CD14-positive monocyte (primary cell): ENCODE measurements around the gene AP1S1. TPM values are rescaled to one million over a fixed set of nuclear protein-coding genes. Genes with fewer than 3 reads are reported as not detected.

Source experiments
- DNase-seq, 3 donors: peaks; one replicate each; pipeline ENCODE4 v3.0.0-alpha.2; 2011 to 2022
- H2AFZ ChIP-seq: 2 replicates; pipeline ENCODE4 v1.6.0; 2012; ENCODE audit warnings: mild to moderate bottlenecking, low read depth, low read length, inconsistent platforms; ENCODE audit not compliant: insufficient read depth, poor library complexity, severe bottlenecking
- H3K27ac ChIP-seq, 2 donors: 1 replicate in 1 of 2; 2 replicates in 1 of 2; pipeline ENCODE4 v1.5.1; 2012 to 2013; ENCODE audit warnings: low read length in 2 of 2, control low read depth in 1 of 2, inconsistent platforms in 1 of 2, low read depth in 1 of 2, mild to moderate bottlenecking in 1 of 2
- H3K27me3 ChIP-seq, 2 donors: one replicate each; pipeline versions ENCODE4 v1.6.0 to v1.6.1; 2011 to 2013; ENCODE audit warnings: low read length in 2 of 2; ENCODE audit not compliant: control insufficient read depth in 2 of 2, insufficient read depth in 2 of 2
- H3K36me3 ChIP-seq, 2 donors: replicated peaks in 1 of 2; 1 replicate in 1 of 2; 2 replicates in 1 of 2; pipeline versions ENCODE4 v1.5.1 to v1.6.1; 2012 to 2013; ENCODE audit warnings: low read length in 2 of 2, control low read depth in 1 of 2, inconsistent platforms in 1 of 2, mild to moderate bottlenecking in 1 of 2; ENCODE audit not compliant: insufficient read depth in 2 of 2, control insufficient read depth in 1 of 2
- H3K4me1 ChIP-seq, 2 donors: 1 replicate in 1 of 2; 2 replicates in 1 of 2; pipeline versions ENCODE4 v1.5.1 to v1.6.1; 2012 to 2013; ENCODE audit warnings: low read length in 2 of 2, control low read depth in 1 of 2, inconsistent platforms in 1 of 2, mild to moderate bottlenecking in 1 of 2, moderate library complexity in 1 of 2; ENCODE audit not compliant: insufficient read depth in 2 of 2, control insufficient read depth in 1 of 2
- H3K4me2 ChIP-seq: replicated peaks from 2 replicates; pipeline ENCODE3; 2012; ENCODE audit warnings: low read length, moderate library complexity, mild to moderate bottlenecking; ENCODE audit not compliant: poor library complexity, severe bottlenecking; ENCODE audit errors: extremely low read depth
- H3K4me3 ChIP-seq, 3 experiments: fragments of 200-600 bp in 1 of 3; sonication (generic) in 1 of 3; replicated peaks in 1 of 3; 1 replicate in 2 of 3; 2 replicates in 1 of 3; pipeline ENCODE4 v1.5.1; 2011 to 2013; ENCODE audit warnings: low read length in 3 of 3, mild to moderate bottlenecking in 3 of 3, control low read depth in 2 of 3, low read depth in 2 of 3, inconsistent platforms in 1 of 3, moderate library complexity in 1 of 3
- H3K79me2 ChIP-seq: 2 replicates; pipeline ENCODE4 v1.6.0; 2012; ENCODE audit warnings: mild to moderate bottlenecking, control low read depth, inconsistent platforms, low read length, moderate library complexity; ENCODE audit not compliant: insufficient read depth
- H3K9ac ChIP-seq: 2 replicates; pipeline ENCODE4 v1.6.0; 2017; ENCODE audit warnings: low read length, mild to moderate bottlenecking; ENCODE audit not compliant: insufficient read depth, poor library complexity, severe bottlenecking
- H3K9me3 ChIP-seq, 2 donors: replicated peaks in 1 of 2; 1 replicate in 1 of 2; 2 replicates in 1 of 2; pipeline versions ENCODE4 v1.5.1 to v1.6.1; 2012 to 2013; ENCODE audit warnings: low read length in 2 of 2, control low read depth in 1 of 2; ENCODE audit not compliant: control insufficient read depth in 1 of 2, insufficient read depth in 1 of 2
- H4K20me1 ChIP-seq: 2 replicates; pipeline ENCODE4 v1.6.0; 2012; ENCODE audit warnings: mild to moderate bottlenecking, low read length, control low read depth, moderate library complexity; ENCODE audit not compliant: insufficient read depth
- H3K27ac Mint-ChIP-seq, 7 donors: one replicate each; pipeline ENCODE4 v1.8.0; 2020; ENCODE audit warnings: mild to moderate bottlenecking in 7 of 7, mixed read lengths in 7 of 7, moderate library complexity in 6 of 7, inconsistent platforms in 2 of 7
- H3K27me3 Mint-ChIP-seq, 3 donors: one replicate each; pipeline ENCODE4 v1.8.0; 2021 to 2022; ENCODE audit warnings: low read depth in 3 of 3, mild to moderate bottlenecking in 3 of 3, mixed read lengths in 3 of 3, moderate library complexity in 3 of 3, inconsistent platforms in 1 of 3
- H3K36me3 Mint-ChIP-seq, 2 donors: one replicate each; pipeline ENCODE4 v1.8.0; 2020; ENCODE audit warnings: mixed read lengths in 2 of 2, inconsistent platforms in 1 of 2, mild to moderate bottlenecking in 1 of 2
- H3K4me1 Mint-ChIP-seq: one replicate; pipeline ENCODE4 v1.8.0; 2020; ENCODE audit warnings: mild to moderate bottlenecking, mixed read lengths
- H3K4me3 Mint-ChIP-seq, 2 donors: one replicate each; pipeline ENCODE4 v1.8.0; 2020; ENCODE audit warnings: mild to moderate bottlenecking in 2 of 2, mixed read lengths in 2 of 2, moderate library complexity in 1 of 2
- H3K9me3 Mint-ChIP-seq, 7 donors: one replicate each; pipeline ENCODE4 v1.8.0; 2020 to 2022; ENCODE audit warnings: mixed read lengths in 7 of 7, mild to moderate bottlenecking in 6 of 7, moderate library complexity in 6 of 7, inconsistent platforms in 2 of 7
- WGBS: methylation state at CpG from one replicate; pipeline ENCODE4 v1.1.5; 2013; ENCODE audit warnings: missing lambda C conversion rate; ENCODE audit not compliant: insufficient coverage; 5-methylcytosine and 5-hydroxymethylcytosine counted together
- intact Hi-C, 2 donors: fragments of 100-400 bp; cut with micrococcal nuclease; formaldehyde crosslinking; loops; one replicate each; pipeline versions ENCODE4 v1.15.0 to v1.15.1; 2023
- polyA plus RNA-seq, 3 donors: library from polyadenylated mRNA; depleted of rRNA in 1 of 3; unstranded in 2 of 3; stranded (reverse) in 1 of 3; fragments of 300-500 nt in 2 of 3; fragments of >200 nt in 1 of 3; fragmentation: Illumina TruSeq in 2 of 3; gene quantifications; 1 replicate in 2 of 3; 2 replicates in 1 of 3; pipeline ENCODE4 v1.2.3, GENCODE V29; 2012 to 2021
- TF ChIP-seq, protein P1 (sequence below): fragments of 200-600 bp; IDR thresholded peaks from one replicate; pipeline ENCODE4 v1.8.0; 2022; ENCODE audit warnings: antibody characterized with exemption, mild to moderate bottlenecking

Gene AP1S1
- polyA plus RNA-seq, 3 donors, result 10.1 to 21.3 (median 10.9) TPM

DNA sequence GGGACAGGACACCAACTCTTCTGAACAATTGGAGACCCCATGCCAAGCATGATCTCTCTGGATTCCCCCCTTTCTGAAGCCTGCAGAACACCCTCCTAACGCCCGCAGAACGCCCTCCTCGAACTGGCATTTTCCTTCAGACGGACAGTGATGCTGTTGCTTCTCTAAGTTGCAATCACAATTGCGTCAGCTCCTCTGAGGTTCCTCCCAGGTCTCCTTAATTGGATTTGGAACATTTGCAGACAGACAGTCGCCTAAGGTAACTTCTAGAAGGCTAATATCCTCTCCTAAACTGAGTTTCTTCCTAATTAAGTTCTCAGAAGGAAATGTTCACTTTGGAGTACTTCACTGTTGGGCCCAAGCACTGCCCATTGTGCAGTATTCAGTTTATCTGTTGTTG, 47.9 kb upstream of the AP1S1 start:
- Histone ChIP-seq H3K9me3 (no peaks in the 10 kb centered on the region), H3K4me3 (no peak overlapping the region), H3K27ac (no peak overlapping the region), H3K36me3 (no peaks in the 10 kb centered on the region), H4K20me1 (no peaks in the 10 kb centered on the region), H3K4me1 (peaks cover 15 to 23% of the 10 kb centered on the region in 2 donors), H3K79me2 (no peaks in the 10 kb centered on the region), H2AFZ (no peak overlapping the region), H3K27me3 (peaks cover 2 to 7% of the 10 kb centered on the region in 2 donors), H3K9ac (no peak overlapping the region), H3K4me2 (no peak overlapping the region)
- H3K27me3 Mint-ChIP-seq, result peaks cover 11 to 19% (median 15%) of the 10 kb centered on the region in 3 donors
- H3K4me1 Mint-ChIP-seq, result peaks cover 17% of the 10 kb centered on the region
- peak in 1 of 3 donors; percentile 37 for DNase-seq
- intact Hi-C loops, result no loop called here
- 68% methylated on average over 6 of the region's 7 CpGs for WGBS
- no peaks in the 10 kb centered on the region for H3K36me3 Mint-ChIP-seq
- no peaks in the 10 kb centered on the region for H3K9me3 Mint-ChIP-seq
- H3K27ac Mint-ChIP-seq, result no peak overlapping the region
- TF ChIP-seq, protein P1, sequence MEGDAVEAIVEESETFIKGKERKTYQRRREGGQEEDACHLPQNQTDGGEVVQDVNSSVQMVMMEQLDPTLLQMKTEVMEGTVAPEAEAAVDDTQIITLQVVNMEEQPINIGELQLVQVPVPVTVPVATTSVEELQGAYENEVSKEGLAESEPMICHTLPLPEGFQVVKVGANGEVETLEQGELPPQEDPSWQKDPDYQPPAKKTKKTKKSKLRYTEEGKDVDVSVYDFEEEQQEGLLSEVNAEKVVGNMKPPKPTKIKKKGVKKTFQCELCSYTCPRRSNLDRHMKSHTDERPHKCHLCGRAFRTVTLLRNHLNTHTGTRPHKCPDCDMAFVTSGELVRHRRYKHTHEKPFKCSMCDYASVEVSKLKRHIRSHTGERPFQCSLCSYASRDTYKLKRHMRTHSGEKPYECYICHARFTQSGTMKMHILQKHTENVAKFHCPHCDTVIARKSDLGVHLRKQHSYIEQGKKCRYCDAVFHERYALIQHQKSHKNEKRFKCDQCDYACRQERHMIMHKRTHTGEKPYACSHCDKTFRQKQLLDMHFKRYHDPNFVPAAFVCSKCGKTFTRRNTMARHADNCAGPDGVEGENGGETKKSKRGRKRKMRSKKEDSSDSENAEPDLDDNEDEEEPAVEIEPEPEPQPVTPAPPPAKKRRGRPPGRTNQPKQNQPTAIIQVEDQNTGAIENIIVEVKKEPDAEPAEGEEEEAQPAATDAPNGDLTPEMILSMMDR, result no peak
- no peak overlapping the region for H3K4me3 Mint-ChIP-seq

DNA sequence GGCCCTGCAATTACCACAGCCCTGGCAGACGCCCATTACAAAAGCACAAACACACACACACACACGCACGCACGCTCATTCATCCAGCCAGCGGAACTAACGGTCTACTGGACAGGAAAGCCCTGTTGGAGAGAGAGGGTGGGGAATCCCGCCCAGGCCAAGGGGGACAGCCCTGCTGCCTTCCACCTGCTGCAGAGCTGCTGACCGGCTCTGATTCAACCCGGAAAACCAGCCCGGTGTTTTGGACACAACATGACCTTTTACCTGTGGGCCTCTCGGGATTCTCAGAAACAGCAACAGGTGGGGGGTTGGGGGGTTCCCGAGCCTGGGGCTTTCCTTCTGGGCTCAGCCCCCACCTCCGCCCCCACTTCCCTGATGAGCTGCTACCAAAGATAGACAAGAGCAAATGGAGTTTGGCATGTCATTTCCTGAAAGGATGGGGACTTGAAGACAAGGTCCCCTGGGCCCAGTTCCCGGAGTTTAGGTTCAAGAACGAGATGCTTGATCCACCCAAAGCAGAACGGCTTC, 45.9 kb upstream of the AP1S1 start:
- H3K4me3 ChIP-seq, result no peak overlapping the region
- TF ChIP-seq, protein P1, result no peak
- no peaks in the 10 kb centered on the region for H3K27me3 ChIP-seq
- H3K79me2 ChIP-seq, result no peaks in the 10 kb centered on the region
- H3K9ac ChIP-seq, result no peak overlapping the region
- H4K20me1 ChIP-seq, result no peaks in the 10 kb centered on the region
- DNase-seq, result peak; percentile 82 to 96 (median 83)
- no peaks in the 10 kb centered on the region for H3K9me3 ChIP-seq
- H3K4me1 ChIP-seq, result peaks cover 15 to 23% of the 10 kb centered on the region in 2 donors
- no peak overlapping the region for H2AFZ ChIP-seq
- Mint-ChIP-seq H3K4me1 (peaks cover 17% of the 10 kb centered on the region), H3K27me3 (peaks cover 5 to 10% (median 9%) of the 10 kb centered on the region in 3 donors), H3K36me3 (no peaks in the 10 kb centered on the region), H3K9me3 (no peaks in the 10 kb centered on the region), H3K4me3 (peak overlapping the region in 1 of 2 donors; percentile 80), H3K27ac (peak overlapping the region in 4 of 7 donors; percentile 45 to 83 (median 58))
- H3K4me2 ChIP-seq, result peak overlapping the region; percentile 21
- peak overlapping the region in 1 of 2 donors; percentile 41 for H3K27ac ChIP-seq
- intact Hi-C loops, result no loop called here
- WGBS, result 48% methylated on average over 4 of the region's 16 CpGs
- no peaks in the 10 kb centered on the region for H3K36me3 ChIP-seq
